K562 (cell line): ENCODE measurements around the gene AMZ2. TPM values are rescaled to one million over a fixed set of nuclear protein-coding genes. Genes with fewer than 3 reads are reported as not detected.

Experiments
- CTBP1 ChIP-seq: fragments of 450-650 bp; IDR thresholded peaks from 2 replicates; pipeline ENCODE4 v1.6.1; 2016; ENCODE audit warnings: borderline replicate concordance
- HNRNPL ChIP-seq: fragments of 200-400 bp; formaldehyde crosslinking; IDR thresholded peaks from 2 replicates; pipeline ENCODE4 v1.6.1; 2017; ENCODE audit warnings: low read depth, mild to moderate bottlenecking, low read length
- HOXB6 ChIP-seq: fragments of 250-450 bp; sonication (Bioruptor Pico); IDR thresholded peaks from 2 replicates; pipeline ENCODE4 v1.5.1; 2022; ENCODE audit warnings: mild to moderate bottlenecking, borderline replicate concordance
- KAT8 ChIP-seq: fragments of 450-650 bp; IDR thresholded peaks from 2 replicates; pipeline ENCODE4 v1.6.1; 2016; ENCODE audit warnings: low read depth, mild to moderate bottlenecking
- MAFK ChIP-seq: IDR thresholded peaks from 2 replicates; pipeline ENCODE4 v1.6.1; 2011; ENCODE audit warnings: low read length, improper control_type of control experiment
- MTA3 ChIP-seq: fragments of 450-650 bp; formaldehyde crosslinking; IDR thresholded peaks from 2 replicates; pipeline ENCODE4 v1.6.1; 2017; ENCODE audit warnings: mild to moderate bottlenecking, borderline replicate concordance
- NFATC3 ChIP-seq: fragments of 450-650 bp; IDR thresholded peaks from 2 replicates; pipeline ENCODE4 v1.6.1; 2017; ENCODE audit warnings: mild to moderate bottlenecking
- NR1H2 ChIP-seq: sonication (generic); formaldehyde crosslinking; IDR thresholded peaks from 2 replicates; pipeline ENCODE4 v1.4.0; 2020; ENCODE audit warnings: mild to moderate bottlenecking, missing genetic modification reagents
- PML ChIP-seq: IDR thresholded peaks from 2 replicates; pipeline ENCODE4 v1.6.1; 2012; ENCODE audit warnings: low read length, inconsistent platforms
- PTBP1 ChIP-seq: fragments of 200-400 bp; formaldehyde crosslinking; IDR thresholded peaks from 2 replicates; pipeline ENCODE4 v1.6.1; 2017; ENCODE audit warnings: low read depth, low read length
- RBM34 ChIP-seq: fragments of 200-400 bp; formaldehyde crosslinking; IDR thresholded peaks from 2 replicates; pipeline ENCODE4 v1.6.1; 2018; ENCODE audit warnings: low read length, borderline replicate concordance; ENCODE audit not compliant: insufficient read depth
- TCF7 ChIP-seq: sonication (generic); IDR thresholded peaks from 2 replicates; pipeline ENCODE4 v1.6.1; 2016; ENCODE audit warnings: antibody characterized with exemption, borderline replicate concordance
- TEAD1 ChIP-seq, 2 experiments: fragments of 450-650 bp in 1 of 2; sonication (generic) in 1 of 2; formaldehyde crosslinking; IDR thresholded peaks; 2 replicates each; pipeline versions ENCODE4 v1.4.0 to v1.8.0; 2020 to 2022; ENCODE audit warnings: mild to moderate bottlenecking in 2 of 2, missing genetic modification reagents in 1 of 2
- TOE1 ChIP-seq, 2 experiments: fragments of 450-650 bp in 1 of 2; sonication (generic) in 1 of 2; formaldehyde crosslinking in 1 of 2; IDR thresholded peaks; 2 replicates each; pipeline versions ENCODE4 v1.7.1 to v1.8.0; 2016 to 2022; ENCODE audit warnings: borderline replicate concordance in 2 of 2, mild to moderate bottlenecking in 2 of 2, antibody characterized with exemption in 1 of 2, inconsistent platforms in 1 of 2, low read depth in 1 of 2, missing genetic modification reagents in 1 of 2, moderate library complexity in 1 of 2
- ZNF583 ChIP-seq: fragments of 250-450 bp; sonication (Bioruptor Pico); IDR thresholded peaks from 2 replicates; pipeline ENCODE4 v1.4.0; 2020
- polyA plus RNA-seq, 8 experiments: library from polyadenylated mRNA; depleted of rRNA in 4 of 8; stranded (reverse) in 5 of 8; unstranded in 3 of 8; fragments of >200 nt; fragmentation: Nextera tagmentation in 2 of 8; fragmentation: Illumina TruSeq in 1 of 8; extraction: Ambion mirVana in 2 of 8; extraction: Trizol in 1 of 8; gene quantifications; 2 replicates each; pipeline versions ENCODE4 v1.2.1 to v1.2.3, GENCODE V29; 2011 to 2014; ENCODE audit warnings: inconsistent platforms in 1 of 8, missing spikeins in 1 of 8
- total RNA-seq, 7 experiments: library from RNA; depleted of rRNA in 6 of 7; stranded (reverse); fragments of >200 nt in 6 of 7; fragmentation: Illumina TruSeq in 2 of 7; extraction: Trizol in 2 of 7; gene quantifications; 2 replicates each; pipeline versions ENCODE4 v1.2.1 to v1.2.3, GENCODE V29; 2011 to 2021; ENCODE audit warnings: low replicate concordance in 1 of 7
- TF ChIP-seq, protein P1 (sequence below): fragments of 250-450 bp; sonication (Bioruptor Pico); IDR thresholded peaks from 2 replicates; pipeline ENCODE4 v1.8.0; 2021; ENCODE audit warnings: mild to moderate bottlenecking, moderate library complexity
- TF ChIP-seq, protein P2 (sequence below): fragments of 250-450 bp; sonication (Bioruptor Pico); IDR thresholded peaks from 2 replicates; pipeline ENCODE4 v1.4.0; 2020
- TF ChIP-seq, protein P3 (sequence below): sonication (generic); formaldehyde crosslinking; IDR thresholded peaks from 2 replicates; pipeline ENCODE4 v1.8.1; 2022; ENCODE audit warnings: missing genetic modification reagents
- TF ChIP-seq, protein P4 (sequence below): fragments of 450-650 bp; formaldehyde crosslinking; IDR thresholded peaks from 2 replicates; pipeline ENCODE4 v1.4.0; 2022; ENCODE audit warnings: mild to moderate bottlenecking, moderate library complexity

The AMZ2 gene
- total and polyA plus RNA-seq, 9 of the 15 experiments (the other 6 are each of a cell fraction or from before 2014, with no cell fraction given): 22.6 to 92.2 (median 52.6) TPM

DNA sequence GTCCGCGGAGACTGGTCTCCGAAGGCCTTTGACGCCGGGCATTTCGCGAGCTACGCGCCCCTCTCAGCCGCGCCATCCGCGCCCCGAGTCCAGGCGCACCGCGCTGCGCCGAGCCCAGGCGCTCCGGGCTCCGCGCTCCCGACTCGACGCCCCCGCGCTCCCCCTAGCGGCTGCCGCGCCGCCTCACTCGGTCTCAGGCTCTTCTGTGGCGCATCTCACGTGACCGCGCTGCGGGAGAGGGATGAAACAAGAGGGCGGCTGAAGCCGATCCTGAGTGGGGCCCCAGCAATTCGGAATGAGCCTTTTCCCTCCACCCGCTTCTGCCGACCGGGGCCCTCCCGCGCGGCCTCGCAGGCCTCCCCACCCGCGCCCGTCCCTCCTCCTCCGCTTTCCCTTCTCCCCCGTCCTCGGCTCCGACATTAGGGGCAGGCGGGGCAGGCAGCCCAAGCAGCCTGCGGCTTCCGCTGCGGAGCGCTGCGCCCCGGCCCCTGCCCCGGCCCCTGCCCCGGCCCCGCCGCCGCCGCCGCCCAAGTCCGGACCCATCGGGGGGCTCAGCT lies 42.5 kb upstream of the AMZ2 start (continued):
- TF ChIP-seq NFATC3 (no peak), TEAD1 (CRISPR knock-in tag; IDR thresholded peaks at IDR 0.05) (peak in 1 of 2 experiments; percentile 64; a peak in 1 of 4 replicates), PML (peak; percentile 31; the same call in 1 of the 2 replicates), MAFK (no peak), TCF7 (peak; percentile 39; the same call in 1 of the 2 replicates), NR1H2 (CRISPR knock-in tag) (no peak), MTA3 (peak; percentile 76), KAT8 (no peak), TOE1 (IDR thresholded peaks at IDR 0.05; ENCODE audit: borderline replicate concordance) (peak; percentile 94), TOE1 (CRISPR knock-in tag; IDR thresholded peaks at IDR 0.05; ENCODE audit: borderline replicate concordance, low read depth) (peak; percentile 18; the same call in 1 of the 2 replicates), RBM34 (no peak), ZNF583 (no peak), CTBP1 (peak; percentile 98), PTBP1 (no peak), HOXB6 (CRISPR knock-in tag) (no peak), HNRNPL (no peak; the same call in 1 of the 2 replicates)
- TF ChIP-seq, protein P1, sequence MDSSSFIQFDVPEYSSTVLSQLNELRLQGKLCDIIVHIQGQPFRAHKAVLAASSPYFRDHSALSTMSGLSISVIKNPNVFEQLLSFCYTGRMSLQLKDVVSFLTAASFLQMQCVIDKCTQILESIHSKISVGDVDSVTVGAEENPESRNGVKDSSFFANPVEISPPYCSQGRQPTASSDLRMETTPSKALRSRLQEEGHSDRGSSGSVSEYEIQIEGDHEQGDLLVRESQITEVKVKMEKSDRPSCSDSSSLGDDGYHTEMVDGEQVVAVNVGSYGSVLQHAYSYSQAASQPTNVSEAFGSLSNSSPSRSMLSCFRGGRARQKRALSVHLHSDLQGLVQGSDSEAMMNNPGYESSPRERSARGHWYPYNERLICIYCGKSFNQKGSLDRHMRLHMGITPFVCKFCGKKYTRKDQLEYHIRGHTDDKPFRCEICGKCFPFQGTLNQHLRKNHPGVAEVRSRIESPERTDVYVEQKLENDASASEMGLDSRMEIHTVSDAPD (CRISPR knock-in tag): no peak
- TF ChIP-seq, protein P2, sequence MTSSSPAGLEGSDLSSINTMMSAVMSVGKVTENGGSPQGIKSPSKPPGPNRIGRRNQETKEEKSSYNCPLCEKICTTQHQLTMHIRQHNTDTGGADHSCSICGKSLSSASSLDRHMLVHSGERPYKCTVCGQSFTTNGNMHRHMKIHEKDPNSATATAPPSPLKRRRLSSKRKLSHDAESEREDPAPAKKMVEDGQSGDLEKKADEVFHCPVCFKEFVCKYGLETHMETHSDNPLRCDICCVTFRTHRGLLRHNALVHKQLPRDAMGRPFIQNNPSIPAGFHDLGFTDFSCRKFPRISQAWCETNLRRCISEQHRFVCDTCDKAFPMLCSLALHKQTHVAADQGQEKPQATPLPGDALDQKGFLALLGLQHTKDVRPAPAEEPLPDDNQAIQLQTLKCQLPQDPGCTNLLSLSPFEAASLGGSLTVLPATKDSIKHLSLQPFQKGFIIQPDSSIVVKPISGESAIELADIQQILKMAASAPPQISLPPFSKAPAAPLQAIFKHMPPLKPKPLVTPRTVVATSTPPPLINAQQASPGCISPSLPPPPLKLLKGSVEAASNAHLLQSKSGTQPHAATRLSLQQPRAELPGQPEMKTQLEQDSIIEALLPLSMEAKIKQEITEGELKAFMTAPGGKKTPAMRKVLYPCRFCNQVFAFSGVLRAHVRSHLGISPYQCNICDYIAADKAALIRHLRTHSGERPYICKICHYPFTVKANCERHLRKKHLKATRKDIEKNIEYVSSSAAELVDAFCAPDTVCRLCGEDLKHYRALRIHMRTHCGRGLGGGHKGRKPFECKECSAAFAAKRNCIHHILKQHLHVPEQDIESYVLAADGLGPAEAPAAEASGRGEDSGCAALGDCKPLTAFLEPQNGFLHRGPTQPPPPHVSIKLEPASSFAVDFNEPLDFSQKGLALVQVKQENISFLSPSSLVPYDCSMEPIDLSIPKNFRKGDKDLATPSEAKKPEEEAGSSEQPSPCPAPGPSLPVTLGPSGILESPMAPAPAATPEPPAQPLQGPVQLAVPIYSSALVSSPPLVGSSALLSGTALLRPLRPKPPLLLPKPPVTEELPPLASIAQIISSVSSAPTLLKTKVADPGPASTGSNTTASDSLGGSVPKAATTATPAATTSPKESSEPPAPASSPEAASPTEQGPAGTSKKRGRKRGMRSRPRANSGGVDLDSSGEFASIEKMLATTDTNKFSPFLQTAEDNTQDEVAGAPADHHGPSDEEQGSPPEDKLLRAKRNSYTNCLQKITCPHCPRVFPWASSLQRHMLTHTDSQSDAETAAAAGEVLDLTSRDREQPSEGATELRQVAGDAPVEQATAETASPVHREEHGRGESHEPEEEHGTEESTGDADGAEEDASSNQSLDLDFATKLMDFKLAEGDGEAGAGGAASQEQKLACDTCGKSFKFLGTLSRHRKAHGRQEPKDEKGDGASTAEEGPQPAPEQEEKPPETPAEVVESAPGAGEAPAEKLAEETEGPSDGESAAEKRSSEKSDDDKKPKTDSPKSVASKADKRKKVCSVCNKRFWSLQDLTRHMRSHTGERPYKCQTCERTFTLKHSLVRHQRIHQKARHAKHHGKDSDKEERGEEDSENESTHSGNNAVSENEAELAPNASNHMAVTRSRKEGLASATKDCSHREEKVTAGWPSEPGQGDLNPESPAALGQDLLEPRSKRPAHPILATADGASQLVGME (CRISPR knock-in tag): no peak
- TF ChIP-seq, protein P3, sequence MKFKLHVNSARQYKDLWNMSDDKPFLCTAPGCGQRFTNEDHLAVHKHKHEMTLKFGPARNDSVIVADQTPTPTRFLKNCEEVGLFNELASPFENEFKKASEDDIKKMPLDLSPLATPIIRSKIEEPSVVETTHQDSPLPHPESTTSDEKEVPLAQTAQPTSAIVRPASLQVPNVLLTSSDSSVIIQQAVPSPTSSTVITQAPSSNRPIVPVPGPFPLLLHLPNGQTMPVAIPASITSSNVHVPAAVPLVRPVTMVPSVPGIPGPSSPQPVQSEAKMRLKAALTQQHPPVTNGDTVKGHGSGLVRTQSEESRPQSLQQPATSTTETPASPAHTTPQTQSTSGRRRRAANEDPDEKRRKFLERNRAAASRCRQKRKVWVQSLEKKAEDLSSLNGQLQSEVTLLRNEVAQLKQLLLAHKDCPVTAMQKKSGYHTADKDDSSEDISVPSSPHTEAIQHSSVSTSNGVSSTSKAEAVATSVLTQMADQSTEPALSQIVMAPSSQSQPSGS: no peak
- TF ChIP-seq, protein P4, sequence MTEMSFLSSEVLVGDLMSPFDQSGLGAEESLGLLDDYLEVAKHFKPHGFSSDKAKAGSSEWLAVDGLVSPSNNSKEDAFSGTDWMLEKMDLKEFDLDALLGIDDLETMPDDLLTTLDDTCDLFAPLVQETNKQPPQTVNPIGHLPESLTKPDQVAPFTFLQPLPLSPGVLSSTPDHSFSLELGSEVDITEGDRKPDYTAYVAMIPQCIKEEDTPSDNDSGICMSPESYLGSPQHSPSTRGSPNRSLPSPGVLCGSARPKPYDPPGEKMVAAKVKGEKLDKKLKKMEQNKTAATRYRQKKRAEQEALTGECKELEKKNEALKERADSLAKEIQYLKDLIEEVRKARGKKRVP (CRISPR knock-in tag): no peak
